Psoas muscle (tissue), 8 donors: ENCODE data around the gene CFAP251. TPM values are rescaled to one million over a fixed set of nuclear protein-coding genes. Genes with fewer than 3 reads are reported as not detected.
"Not testable (repeated sequence)": the region's sequence is repeated elsewhere in the genome, so short reads cannot be mapped to it uniquely, and the experiment has no call there.

ENCODE experiments used
- ATAC-seq, 4 donors: fragments of 200-7000 bp; cut with Tn5 transposase; one replicate each; pipeline ENCODE4 v1.9.1; 2020; ENCODE audit warnings: moderate library complexity in 3 of 4, mild to moderate bottlenecking in 2 of 4
- DNase-seq, 2 donors: peaks; one replicate each; pipeline ENCODE4 v3.0.0-alpha.2; 2020
- H3K27ac ChIP-seq: fragments of 200-600 bp; one replicate; pipeline ENCODE4 v1.8.0; 2022
- H3K27me3 ChIP-seq, 3 donors: fragments of 200-600 bp in 1 of 3; one replicate each; pipeline versions ENCODE4 v1.6.1 to v1.8.0; 2013 to 2022; ENCODE audit warnings: low read length in 2 of 3, mild to moderate bottlenecking in 2 of 3, moderate library complexity in 1 of 3; ENCODE audit not compliant: insufficient read depth in 3 of 3
- H3K36me3 ChIP-seq, 2 donors: fragments of 200-600 bp in 1 of 2; one replicate each; pipeline versions ENCODE4 v1.6.1 to v1.8.0; 2013 to 2022; ENCODE audit warnings: low read depth in 1 of 2, mild to moderate bottlenecking in 1 of 2, moderate library complexity in 1 of 2; ENCODE audit not compliant: insufficient read depth in 1 of 2
- H3K4me1 ChIP-seq: fragments of 200-600 bp; one replicate; pipeline ENCODE4 v1.8.0; 2022
- H3K4me3 ChIP-seq: fragments of 200-600 bp; one replicate; pipeline ENCODE4 v1.8.0; 2022; ENCODE audit warnings: mild to moderate bottlenecking
- H3K9me3 ChIP-seq: fragments of 200-600 bp; one replicate; pipeline ENCODE4 v1.8.0; 2022
- WGBS, 3 donors: extraction: QIAGEN DNeasy Blood & Tissue Kit; methylation state at CpG; one replicate each; pipeline versions ENCODE4 v1.1.6 to v1.1.7; 2013; 5-methylcytosine and 5-hydroxymethylcytosine counted together
- intact Hi-C, 2 donors: fragments of 100-400 bp; cut with DNase I; formaldehyde crosslinking; loops; one replicate each; pipeline versions ENCODE4 v1.11.0 to v1.14.2; 2022
- polyA plus RNA-seq, 3 donors: library from polyadenylated mRNA; stranded (reverse); fragments of 200-250 nt; gene quantifications; one replicate each; pipeline ENCODE4 v1.2.3, GENCODE V29; 2013
- total RNA-seq, 4 donors: library from RNA; stranded (reverse); fragmentation: NEBNext Ultra II Directional in 2 of 4; extraction: Animal tissue kit (Norgen Biotek cat#: 25700) in 2 of 4; gene quantifications; one replicate each; pipeline versions ENCODE4 v1.2.1 to v1.2.4, GENCODE V29; 2021 to 2023
- TF ChIP-seq, protein P1 (sequence below): fragments of 200-600 bp; IDR thresholded peaks from one replicate; pipeline ENCODE4 v1.8.0; 2022; ENCODE audit warnings: antibody characterized with exemption
- donor health status: healthy with polysubstance abuse.
- donor health status: DM: no; HTN: no; CAD: no; lungs with moderate emphysema.
- donor health status: Bipolar disorder and iron deficiency.
- donor health status: healthy.
- donor health status: DM: yes; HTN: yes; CAD: no.
- donor health status: DM: no; HTN: no; CAD: no.
- donor health status: DM: no; HTN: no; CAD: no.
- donor health status: DM: yes; HTN: yes; CAD: no.

CFAP251 gene
- total and polyA plus RNA-seq, 7 donors, result 0.36 to 0.79 (median 0.64) TPM

DNA sequence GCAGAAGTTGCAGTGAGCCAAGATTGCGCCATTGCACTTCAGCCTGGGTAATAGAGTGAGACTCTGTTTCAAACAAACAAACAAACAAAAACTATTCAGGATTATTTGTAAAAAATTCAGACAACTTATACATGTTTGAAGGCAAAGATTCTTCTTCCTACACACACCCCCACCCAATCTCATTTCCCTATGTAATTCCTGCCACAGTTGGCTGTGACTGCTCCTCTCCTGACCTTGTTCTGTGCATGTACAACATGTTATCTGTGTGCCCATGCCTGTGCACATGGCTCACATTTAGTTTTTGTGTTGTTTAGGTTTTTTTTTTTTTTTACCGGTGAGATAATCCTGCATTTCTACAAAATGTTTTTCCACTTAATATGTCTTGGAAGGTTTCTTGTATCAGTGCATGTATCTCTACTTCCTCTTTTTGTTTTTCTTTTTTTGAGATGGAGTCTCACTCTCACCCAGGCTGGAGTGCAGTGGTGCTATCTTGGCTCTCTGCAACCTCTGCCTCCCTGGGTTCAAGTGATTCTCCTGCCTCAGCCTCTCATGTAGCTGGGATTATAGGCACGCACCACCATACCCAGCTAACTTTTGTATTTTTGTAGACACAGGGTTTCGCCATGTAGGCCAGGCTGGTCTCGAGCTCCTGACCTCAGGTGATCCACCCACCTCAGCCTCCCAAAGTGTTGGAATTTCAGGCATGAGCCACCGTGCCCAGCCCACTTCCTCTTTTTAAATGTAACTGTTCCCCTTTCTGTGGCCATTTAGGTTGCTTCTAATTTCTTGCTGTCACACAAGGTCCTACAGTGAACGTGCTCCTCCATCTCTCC lies 8.7 kb downstream of the CFAP251 start:
- TF ChIP-seq, protein P1, sequence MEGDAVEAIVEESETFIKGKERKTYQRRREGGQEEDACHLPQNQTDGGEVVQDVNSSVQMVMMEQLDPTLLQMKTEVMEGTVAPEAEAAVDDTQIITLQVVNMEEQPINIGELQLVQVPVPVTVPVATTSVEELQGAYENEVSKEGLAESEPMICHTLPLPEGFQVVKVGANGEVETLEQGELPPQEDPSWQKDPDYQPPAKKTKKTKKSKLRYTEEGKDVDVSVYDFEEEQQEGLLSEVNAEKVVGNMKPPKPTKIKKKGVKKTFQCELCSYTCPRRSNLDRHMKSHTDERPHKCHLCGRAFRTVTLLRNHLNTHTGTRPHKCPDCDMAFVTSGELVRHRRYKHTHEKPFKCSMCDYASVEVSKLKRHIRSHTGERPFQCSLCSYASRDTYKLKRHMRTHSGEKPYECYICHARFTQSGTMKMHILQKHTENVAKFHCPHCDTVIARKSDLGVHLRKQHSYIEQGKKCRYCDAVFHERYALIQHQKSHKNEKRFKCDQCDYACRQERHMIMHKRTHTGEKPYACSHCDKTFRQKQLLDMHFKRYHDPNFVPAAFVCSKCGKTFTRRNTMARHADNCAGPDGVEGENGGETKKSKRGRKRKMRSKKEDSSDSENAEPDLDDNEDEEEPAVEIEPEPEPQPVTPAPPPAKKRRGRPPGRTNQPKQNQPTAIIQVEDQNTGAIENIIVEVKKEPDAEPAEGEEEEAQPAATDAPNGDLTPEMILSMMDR, result no peak
- DNase-seq (no peak), ATAC-seq (no peak)
- Histone ChIP-seq H3K4me3 (no peak overlapping the region), H3K27ac (no peak overlapping the region), H3K4me1 (peaks cover 21% of the 10 kb centered on the region), H3K27me3 (no peaks in the 10 kb centered on the region), H3K36me3 (peaks cover 0 to 8% of the 10 kb centered on the region in 2 donors), H3K9me3 (no peaks in the 10 kb centered on the region)
- 81 to 84% (median 82%) methylated on average over 7 of the region's 7 CpGs for WGBS, 3 donors
- intact Hi-C loops, result loop anchor here in 1 of 2 donors (10.0 kb wide), 2 partner anchors 98 to 278 kb away; partner anchors contain the start of genes B3GNT4 and BCL7A

DNA sequence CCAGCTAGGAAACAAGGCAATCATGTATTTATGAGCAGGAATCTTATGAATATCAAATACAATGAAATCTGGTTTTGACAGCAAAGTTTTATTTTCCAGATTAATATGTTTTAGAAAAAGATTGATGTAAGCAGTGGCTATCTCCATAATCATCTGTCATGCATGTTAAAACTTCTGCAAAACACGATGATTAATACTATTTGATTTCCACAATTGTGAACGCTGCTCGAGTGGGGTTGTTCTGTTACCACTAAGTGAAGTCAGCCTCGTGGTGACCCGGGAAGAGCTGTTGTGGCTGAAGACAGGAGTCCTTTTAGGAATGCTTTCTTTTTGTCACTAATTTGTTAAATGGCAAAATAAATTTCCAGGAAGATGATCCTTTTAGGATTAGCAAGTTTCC lies 9.4 kb downstream of the CFAP251 start:
- Histone ChIP-seq H3K4me3 (no peak overlapping the region), H3K36me3 (peaks cover 0 to 12% of the 10 kb centered on the region in 2 donors), H3K27ac (no peak overlapping the region), H3K27me3 (no peaks in the 10 kb centered on the region), H3K4me1 (peaks cover 21% of the 10 kb centered on the region), H3K9me3 (no peaks in the 10 kb centered on the region)
- WGBS, 3 donors, result 62 to 67% (median 64%) methylated on average over 5 of the region's 5 CpGs
- no peak for DNase-seq
- ATAC-seq, result no peak
- intact Hi-C loops, result loop anchor here in 1 of 2 donors (10.0 kb wide), 2 partner anchors 97 to 277 kb away; partner anchors contain the start of genes B3GNT4 and BCL7A
- TF ChIP-seq, protein P1, result no peak

DNA sequence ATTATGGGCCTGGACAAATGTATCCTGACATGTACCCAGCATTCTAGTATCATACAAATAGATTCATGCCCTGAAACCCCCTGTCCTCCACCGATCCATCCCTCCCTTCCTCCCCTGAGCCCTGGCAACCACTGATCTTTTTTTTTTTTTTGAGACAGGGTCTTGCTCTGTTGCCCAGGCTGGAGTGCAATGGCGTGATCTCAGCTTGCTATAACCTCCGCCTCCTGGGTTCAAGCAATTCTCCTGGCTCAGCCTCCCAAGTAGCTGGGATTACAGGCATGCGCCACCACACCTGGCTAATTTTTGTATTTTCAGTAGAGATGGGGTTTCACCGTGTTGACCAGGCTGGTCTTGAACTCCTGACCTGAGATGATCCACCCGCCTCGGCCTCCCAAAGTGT lies 11.2 kb downstream of the CFAP251 start:
- WGBS, 3 donors, result 95 to 97% (median 96%) methylated on average over 7 of the region's 7 CpGs
- intact Hi-C loops, result loop anchor here in 1 of 2 donors (10.0 kb wide), 2 partner anchors 95 to 275 kb away; partner anchors contain the start of genes B3GNT4 and BCL7A

DNA sequence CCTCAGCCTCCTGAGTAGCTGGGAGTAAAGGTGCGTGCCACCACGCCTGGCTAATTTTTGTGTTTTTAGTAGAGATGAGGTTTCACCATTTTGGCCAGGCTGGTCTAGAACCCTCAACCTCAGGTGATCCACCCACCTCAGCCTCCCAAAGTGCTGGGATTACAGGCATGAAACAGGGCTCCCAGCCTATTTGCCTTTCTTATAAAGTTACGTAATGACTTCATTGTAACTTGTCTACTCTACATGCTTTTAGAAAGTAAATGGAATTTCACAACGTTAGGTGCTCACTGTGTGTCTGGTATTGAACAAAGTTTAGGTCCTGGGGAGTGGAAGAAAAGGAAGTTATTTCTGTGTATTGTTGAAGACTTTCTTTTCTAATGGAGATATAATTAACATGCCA lies 12.5 kb downstream of the CFAP251 start:
- intact Hi-C loops, result no loop called here
- no peak overlapping the region for H3K27ac ChIP-seq
- ATAC-seq, result no peak
- WGBS, 3 donors, result 90 to 93% (median 91%) methylated on average over 4 of the region's 4 CpGs
- H3K4me1 ChIP-seq, result no peaks in the 10 kb centered on the region
- TF ChIP-seq, protein P1, result no peak
- H3K36me3 ChIP-seq, result peaks cover 0 to 29% of the 10 kb centered on the region in 2 donors
- H3K27me3 ChIP-seq, result no peaks in the 10 kb centered on the region
- no peaks in the 10 kb centered on the region for H3K9me3 ChIP-seq
- H3K4me3 ChIP-seq, result no peak overlapping the region
- no peak for DNase-seq

More for the DNA sequence above, 11.2 kb downstream of the CFAP251 start:
- not testable (repeated sequence) for H3K9me3 ChIP-seq, H3K4me3 ChIP-seq, DNase-seq, H3K27me3 ChIP-seq, H3K27ac ChIP-seq, ATAC-seq
- Histone ChIP-seq H3K36me3 (peaks cover 0 to 19% of the 10 kb centered on the region in 2 donors), H3K4me1 (peaks cover 11% of the 10 kb centered on the region)

DNA sequence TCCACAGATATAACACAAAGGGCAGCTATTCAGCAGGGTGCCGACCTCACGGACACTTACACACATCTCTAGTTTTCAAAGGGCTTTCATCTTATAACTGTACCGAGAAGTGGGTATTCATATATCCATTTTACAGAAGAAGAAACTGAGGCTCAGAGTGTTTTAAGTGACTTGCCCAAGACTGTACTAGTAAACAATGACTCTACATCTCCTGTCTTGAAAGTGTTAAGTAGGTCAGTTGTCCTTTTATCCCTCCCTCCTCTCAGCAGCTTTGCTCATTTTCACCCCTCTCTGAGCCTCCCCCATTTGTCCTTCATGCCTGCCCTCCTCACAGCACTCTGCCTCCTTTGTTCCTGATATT lies 13.8 kb downstream of the CFAP251 start:
- Histone ChIP-seq H3K36me3 (peaks cover 0 to 34% of the 10 kb centered on the region in 2 donors), H3K9me3 (no peaks in the 10 kb centered on the region), H3K4me3 (no peak overlapping the region), H3K27ac (no peak overlapping the region), H3K4me1 (no peaks in the 10 kb centered on the region), H3K27me3 (no peaks in the 10 kb centered on the region)
- DNase-seq, result no peak
- no peak for ATAC-seq
- intact Hi-C loops, result no loop called here
- WGBS, 3 donors, result 93 to 99% (median 95%) methylated on average over 3 of the region's 3 CpGs
- TF ChIP-seq, protein P1, result no peak
